Embryonic facial prominence (tissue), 1 donor: ENCODE data around the gene SMTNL1.
A peak's percentile ranks its signal among the peaks of the same experiment; 100 is the strongest.

Source experiments
- DNase-seq: peaks from one replicate; pipeline ENCODE4 v3.0.0-alpha.2; 2016; ENCODE audit errors: extremely low spot score

The SMTNL1 gene, protein sequence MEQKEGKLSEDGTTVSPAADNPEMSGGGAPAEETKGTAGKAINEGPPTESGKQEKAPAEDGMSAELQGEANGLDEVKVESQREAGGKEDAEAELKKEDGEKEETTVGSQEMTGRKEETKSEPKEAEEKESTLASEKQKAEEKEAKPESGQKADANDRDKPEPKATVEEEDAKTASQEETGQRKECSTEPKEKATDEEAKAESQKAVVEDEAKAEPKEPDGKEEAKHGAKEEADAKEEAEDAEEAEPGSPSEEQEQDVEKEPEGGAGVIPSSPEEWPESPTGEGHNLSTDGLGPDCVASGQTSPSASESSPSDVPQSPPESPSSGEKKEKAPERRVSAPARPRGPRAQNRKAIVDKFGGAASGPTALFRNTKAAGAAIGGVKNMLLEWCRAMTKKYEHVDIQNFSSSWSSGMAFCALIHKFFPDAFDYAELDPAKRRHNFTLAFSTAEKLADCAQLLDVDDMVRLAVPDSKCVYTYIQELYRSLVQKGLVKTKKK

DNA sequence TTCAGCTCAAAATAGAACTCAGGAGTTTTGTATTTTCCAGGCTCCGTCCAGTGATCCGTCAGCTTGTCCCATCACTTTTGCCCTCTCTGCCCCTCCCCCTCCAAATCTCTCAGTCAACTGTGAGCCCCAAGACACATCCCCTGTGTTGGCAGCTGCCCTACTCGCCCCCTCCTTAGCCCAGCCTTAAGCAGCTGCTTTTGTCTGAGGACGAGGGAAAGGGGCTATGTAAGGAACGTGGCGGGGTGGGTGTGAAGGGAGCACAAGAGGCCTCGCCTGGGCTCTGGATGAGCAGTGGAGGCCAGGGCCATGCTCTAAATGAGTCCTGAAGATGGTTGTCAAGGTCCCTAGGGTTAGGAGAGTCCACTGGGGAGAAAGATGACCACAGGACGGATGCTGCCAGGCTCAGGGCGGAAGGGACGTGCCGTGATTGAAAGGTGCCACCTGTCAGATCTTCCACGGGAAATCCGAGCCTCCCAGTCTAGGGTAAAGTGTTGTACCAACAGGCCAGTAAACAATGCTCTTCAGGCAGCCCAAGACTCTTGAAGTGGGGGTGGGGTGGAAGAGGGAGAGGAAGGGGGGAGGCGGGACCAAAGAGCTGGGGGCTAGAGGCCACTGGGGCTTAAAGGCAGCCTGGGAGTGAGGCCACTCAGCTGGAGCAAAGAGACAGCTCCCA, at the start of gene SMTNL1:
Gene SMTNL1, plus strand, starts transcription at position 649 of the 673 bp plus-strand sequence. CDS start 5,048 bp downstream, outside the sequence.
- no peak for DNase-seq

DNA sequence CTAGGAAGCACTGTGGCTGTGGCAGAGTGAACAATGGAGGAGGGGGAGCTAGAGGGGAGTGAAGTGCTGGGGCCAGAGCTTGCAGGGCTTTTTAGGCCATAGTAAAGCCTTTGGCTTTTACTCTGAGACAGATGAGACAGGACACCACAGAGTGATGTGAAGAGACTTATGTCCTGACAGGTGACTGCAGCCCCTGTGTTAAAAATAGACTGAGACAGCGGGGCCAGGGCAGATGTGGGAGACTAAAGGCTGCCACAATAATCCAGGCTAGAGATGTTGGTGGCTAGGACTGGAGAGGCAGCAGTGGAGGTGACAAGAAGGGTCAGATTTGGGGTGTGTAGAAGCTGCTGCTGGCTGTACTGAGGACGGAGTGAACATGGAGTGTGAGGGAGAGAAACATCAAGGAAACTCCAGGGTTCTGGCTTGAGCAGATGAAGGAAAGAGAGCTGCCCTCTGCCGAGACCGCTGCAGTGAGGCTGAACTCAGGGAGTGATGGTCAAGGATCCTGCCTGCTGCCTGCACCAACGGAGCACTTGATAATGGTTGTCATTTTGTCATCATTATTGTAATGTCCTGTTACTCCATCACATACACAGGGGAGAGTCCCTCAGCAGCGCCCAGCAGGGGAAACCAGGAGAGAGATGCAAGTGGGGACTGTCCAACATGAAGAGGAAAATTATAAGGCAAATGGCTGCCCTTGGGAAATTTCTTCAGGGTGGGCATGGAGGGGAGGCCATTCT, 49.3 kb upstream of the SMTNL1 start:
- no peak for DNase-seq

DNA sequence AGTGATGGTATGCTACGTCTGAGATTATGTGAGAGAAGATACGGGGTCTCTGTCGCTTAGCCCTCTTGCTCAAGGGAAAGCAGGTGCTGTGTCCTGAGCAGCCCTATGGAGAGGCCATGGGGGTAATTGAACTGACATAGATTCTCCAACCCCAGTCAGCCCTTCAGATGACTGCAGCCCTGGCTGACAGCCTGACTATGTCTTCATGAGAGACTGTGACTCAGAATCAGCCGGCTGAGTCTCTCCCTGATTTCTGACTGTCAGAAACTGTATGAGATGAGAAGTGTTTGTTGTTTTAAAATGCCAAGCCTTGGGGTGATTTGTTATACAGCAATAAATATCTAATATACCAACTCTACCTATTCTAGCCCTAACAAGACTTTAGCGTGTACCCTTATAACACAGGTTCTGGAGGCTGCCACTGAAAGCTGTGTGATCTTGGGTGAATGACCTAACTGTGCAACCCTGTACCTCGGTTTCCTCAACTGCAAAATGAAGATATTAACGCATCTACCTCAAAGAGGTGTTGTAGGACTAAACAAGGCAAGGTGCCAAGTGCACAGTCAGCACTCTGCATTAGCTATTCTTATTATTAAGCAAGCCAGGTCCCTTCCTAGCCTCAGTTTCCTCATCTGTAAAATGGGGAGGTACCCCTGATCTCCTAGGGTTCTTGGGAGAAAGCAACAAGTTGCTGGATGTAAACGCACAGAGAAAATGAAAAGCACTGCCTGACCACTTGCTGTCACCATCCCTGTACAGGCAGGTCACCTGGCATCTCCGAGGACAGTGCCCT, 46.7 kb upstream of the SMTNL1 start:
- no peak for DNase-seq

DNA sequence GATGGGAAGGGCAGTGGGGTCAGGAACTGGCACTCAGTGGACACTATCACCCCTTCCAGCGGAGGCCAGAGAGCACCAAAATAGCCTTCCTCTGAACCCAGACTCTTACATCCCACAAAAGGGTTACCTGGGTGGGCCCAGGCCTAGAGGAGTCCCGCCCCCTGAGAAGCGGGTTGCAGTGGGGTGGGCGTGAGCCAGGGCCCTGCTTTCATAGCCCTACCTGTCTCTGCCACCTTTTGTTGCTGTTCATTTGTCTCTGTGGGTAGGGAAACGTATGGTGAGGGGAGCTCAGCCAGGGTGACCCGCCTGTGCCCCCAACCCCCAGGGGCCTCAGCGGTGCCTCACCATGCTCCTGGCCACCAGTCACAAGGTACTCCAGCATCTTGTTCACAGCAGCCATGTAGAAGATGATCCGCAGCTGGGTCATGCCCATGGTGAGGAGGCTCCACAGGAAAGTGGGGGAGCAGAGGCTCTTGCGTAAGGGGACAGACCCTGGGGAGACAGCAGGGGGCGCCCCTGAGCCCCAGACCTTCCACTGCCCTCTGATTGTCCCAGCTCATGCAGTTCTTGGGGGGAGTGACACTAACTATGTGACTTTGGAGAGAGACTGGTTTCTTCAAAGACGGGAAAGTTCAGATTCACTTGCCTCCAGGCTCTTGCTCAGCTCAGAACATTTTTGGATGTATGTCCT, 45.9 kb upstream of the SMTNL1 start:
- no peak for DNase-seq

DNA sequence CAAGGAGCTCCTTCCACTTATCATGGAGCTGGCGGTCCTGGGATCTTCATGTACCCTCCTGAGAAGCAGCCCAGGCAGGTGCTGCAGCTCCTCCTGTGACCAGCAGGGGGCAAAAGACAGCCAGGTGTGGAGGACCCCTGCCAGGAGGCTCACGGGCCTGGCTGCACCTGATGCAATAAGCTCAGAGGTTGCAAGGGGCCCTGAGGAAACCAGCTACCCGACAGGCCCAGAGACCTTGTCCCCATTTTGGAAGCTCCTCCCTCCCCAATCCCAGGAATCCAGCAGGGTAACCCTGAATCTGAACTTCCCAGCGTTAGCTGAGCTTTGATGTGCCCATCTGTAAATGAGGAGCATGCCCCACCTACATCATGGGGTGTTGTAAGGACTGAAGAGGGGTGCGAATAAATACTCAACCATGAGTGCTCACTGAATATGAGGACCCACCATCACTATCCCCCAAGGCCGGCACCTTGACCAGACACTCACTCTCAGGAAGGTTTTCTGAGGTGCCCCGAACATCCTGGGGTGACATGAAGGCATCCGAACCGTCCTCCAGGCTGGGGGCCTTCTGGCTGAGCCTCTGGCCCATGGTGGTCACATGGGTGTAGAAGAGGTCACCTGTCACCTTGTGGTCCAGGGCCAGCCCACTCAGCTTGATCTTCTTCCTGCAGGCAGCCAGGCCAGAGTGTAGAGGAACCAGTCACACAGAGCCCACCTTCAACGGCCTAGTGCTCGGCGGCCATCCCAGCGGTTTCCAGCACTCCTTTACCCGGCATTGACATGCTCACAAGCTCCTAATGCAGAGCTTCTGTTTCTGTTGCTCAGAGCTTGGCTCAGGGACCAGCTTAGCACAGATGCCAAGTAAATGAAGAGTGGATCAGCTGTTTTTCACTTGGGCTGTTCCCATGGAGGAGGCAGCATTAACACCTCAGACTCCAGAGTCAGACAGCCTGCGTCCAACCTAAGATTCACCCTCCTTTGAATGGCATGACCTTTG, 43.6 kb upstream of the SMTNL1 start:
- DNase-seq, result no peak

GRCh38 chr11:57496109-57496820, 41.1 kb upstream of the SMTNL1 start:
- no peak for DNase-seq

DNA sequence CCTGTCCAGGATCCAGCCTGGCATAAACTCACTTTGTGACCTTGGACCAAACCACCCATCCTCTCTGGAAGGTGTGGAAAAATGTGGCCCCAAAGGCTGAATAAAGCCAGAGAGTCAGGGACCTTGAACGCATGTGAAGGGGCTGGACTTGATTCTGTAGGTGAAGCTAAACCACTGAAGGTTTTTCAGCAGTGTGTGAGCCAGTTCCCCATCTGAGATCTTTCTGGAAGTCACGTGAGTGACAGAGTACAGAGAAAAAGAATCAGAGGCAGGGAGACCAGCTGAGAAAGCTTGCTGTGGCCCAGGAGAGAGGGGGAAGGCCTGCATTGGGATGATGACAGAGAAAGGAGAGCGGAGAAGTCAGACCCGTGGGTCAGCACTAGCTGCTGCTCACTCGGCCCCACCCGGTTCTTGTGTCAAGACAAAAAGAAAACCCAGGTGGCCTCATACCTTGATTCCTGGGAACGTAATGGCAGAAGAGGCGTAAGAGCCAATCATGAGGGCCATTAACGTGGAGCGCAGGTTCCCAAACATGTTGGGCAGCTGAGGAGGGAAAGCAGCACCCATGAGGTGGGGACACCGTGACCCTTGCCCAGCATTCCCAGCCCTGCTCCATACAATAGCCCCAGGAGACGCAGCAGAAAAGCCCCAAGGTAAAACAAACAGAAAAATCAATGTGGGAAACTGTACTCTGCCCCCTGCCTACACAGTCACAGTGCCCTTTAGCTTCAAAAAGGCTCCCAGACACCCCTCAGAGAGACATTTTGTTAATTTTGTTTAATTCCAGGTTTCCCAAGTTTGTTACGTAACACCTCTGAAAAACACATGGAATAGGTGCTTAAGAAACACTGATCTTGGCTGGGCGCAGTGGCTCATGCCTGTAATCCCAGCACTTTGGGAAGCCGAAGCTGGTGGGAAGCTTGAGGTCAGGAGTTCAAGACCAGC, 39.8 kb upstream of the SMTNL1 start:
- no peak for DNase-seq

GRCh38 chr11:57498540-57498939, 38.9 kb upstream of the SMTNL1 start:
- no peak for DNase-seq

DNA sequence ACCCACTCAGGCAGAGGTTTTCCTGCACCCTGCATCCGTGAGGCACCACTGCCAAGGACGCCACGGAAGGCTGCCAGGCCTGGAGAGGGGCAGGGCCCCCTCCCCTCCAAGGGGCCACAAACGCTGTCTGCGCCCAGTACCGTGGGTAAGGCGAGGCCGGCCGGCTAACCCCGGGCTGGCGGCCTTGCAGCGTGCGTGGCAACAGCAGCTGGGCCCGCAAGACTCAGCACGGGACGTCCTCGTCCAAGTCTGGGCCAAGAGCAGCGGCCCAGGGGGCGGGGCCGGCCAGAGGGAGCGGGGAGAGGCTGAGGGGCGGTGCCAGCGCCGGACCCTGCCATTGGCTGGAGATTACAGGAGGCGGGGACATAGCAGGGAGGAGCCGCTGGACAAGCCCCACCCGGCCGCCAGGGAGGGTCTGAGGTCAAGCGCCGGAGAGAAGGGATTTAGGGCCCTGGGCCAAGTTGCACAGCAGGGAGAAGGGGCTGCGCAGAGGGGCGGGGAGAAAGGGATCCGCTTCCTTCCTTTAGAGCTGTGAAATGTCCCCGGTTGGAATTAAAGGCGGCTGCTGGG, 37.9 kb upstream of the SMTNL1 start:
- peak; percentile 50 for DNase-seq

GRCh38 chr11:57499983-57500461, 37.4 kb upstream of the SMTNL1 start:
- no peak for DNase-seq

- DNase-seq, result no peak
These were observed 36.9 kb upstream of the SMTNL1 start for GRCh38 chr11:57500515-57500914.

DNA sequence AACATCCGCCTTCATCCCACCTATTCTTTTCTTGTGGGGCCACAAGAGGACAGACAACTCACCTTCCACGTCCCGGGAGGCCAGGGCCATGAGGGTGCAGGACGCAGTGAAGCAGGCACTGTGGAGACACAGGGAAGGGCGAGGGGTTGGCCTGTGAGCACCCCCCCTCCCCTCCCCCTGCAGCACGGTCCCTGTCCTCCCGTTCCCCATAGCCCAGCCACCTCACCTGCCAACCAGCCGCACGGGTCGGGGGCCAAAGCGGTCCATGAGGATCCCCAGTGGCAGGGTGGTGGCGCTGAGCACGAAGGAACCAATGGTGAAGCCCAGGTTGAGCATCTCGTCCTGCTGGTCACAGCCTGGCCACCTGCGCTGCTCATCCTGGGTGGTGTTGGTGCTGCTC, 36.5 kb upstream of the SMTNL1 start:
- no peak for DNase-seq

DNA sequence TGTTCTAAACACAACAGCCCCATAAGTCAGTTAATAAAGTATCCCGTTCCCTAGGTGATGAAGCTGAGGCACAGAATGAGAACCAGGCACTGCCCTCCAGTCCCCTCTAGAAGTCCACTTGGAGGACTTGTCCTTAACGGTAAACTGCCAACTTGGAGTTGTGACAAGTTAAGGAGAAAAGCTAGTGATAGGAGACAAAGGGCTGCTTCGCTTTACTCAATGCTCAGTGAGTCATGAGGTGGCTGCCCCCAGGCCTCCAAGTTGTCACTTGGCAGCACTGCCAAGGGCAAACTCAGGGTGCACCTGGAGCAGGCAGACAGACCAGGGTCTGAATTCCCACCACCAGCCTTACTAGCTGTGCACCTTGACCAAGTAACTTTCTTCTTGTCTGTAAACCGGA, 35.4 kb upstream of the SMTNL1 start:
- no peak for DNase-seq

DNA sequence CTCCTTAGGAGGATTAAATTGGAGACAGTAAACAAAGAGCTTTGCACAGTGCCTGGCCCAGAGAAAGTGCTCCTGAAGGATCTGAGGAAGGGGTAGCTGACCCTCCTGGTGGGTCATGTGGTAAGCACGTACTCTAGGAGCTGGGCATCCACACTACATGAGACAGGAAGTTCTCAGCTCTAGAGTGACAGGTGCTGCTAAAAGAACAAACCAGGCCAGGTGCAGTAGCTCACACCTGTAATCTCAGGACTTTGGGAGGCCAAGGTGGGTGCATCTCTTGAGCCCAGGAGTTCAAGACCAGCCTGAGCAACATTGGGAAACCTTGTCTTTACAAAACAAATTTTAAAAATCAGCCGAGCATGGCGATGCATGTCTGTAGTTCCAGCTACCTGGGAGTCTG, 35.0 kb upstream of the SMTNL1 start:
- DNase-seq, result no peak

DNA sequence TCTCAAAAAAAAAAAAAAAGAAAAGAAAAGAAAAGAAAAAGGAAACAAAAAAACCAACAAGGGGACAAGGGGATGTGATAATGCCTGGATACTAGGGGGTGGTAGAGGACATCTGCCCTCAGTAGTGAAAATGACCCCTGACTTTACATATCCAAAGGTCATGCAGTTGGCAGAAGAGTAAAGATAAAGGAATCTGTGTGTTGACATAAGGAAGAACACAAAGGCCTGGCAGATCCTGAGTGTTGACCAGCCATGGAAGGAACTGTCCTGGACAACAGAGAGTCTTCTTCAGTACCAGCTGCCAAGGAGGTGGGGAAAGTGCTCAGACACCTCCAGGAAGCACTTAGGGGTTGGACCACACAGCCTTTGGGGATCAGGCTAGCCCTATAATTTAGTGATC, 34.5 kb upstream of the SMTNL1 start:
- no peak for DNase-seq

DNA sequence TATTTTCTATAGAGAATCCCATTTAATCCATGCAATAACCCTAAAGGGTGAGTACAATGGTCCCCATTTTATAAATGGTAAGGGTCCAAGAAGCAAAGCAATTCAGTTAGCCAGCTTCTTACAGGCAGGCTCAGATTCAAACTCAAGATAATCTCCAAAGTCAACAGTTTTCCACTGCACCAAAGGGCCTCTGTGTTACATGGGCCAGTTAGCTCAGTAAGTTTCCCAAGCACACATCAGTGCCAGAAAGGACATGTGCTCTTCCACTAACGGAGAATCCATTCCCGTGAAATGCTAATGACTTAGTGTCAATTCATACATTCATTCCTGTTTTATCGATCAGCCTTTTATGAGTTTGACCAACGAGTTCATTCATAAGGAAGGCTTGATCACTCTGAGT, 32.9 kb upstream of the SMTNL1 start:
- no peak for DNase-seq

DNA sequence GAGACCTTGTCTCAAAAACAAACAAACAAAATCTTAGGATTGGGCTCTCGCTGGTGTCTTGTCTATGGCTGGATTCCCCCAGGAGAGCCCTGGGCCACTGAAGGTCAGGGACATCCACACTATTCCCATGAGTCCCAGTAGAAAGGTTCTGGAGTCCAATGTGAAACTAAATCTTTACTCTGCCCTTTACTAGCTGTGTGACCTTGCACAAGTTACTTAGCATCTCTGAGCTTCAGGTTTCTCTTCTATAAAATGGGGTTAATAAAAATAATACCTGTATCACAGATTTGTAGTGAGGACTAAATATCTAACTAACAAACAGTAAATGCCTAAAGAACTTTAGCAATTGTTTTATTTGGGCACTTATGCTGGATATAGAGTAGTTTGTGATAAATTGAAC, 30.9 kb upstream of the SMTNL1 start:
- DNase-seq, result no peak
